ENCODE data around the gene KCTD1.
A peak's percentile ranks its signal among the peaks of the same experiment; 100 is the strongest.

Gene KCTD1

DNA sequence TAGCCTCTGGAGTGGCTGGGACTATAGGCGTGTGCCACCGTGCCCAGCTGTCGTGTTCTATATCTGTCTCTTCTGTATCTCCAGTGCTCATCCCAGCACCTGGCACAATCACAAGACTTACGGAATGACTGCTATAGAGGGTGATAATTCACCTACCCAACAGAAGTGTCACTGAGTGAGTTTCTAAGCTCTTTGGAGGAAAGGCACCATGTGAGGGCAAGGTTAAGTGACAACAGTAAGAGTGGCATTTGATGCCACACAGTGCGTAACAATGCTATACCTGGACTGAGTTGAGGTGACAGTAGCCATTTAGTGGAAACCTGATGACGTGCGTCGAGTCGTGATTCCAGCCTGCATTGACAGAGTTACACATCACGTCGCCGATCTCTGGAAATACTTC lies 89.0 kb downstream of the KCTD1 start:
- H3K4me3 ChIP-seq (replicated peaks; ENCODE audit: insufficient read depth, low read length) = no peak overlapping the region

DNA sequence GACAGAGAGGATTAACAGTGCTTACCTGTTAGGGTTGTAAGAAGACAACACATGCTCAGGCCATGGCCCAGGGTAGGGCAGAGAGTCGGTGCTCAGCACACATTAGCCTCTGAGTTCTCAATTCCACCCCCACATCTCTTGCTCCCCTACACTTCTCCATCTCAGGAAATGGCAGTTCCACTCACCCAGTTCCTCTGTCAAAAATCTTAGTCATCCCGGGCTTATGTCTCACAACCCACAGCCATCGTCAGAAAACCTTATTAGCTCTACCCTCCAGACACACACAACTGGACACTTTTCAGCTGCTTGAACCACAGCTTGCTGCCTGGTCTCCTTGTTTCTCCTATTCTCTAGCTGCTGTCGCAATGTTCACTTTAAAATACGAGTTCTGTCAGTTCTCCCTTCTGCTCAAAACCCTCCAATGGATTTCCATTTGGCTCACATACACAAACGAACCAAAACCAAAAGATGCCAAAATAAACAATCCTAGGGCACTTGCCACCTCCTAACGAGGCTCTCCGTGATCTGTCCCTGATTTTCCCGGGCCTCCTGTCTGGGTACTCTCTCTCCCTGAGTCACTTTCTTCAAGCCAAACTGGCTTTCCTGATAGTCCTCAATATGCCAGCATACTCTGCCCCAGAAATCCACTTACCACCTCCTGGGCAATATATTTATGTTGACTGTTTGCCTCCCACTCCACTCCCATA lies 89.7 kb downstream of the KCTD1 start:
- H3K27ac ChIP-seq (replicated peaks) = no peak overlapping the region
- H3K4me3 ChIP-seq (replicated peaks; ENCODE audit: insufficient read depth, low read length) = no peak overlapping the region
- DNase-seq (ENCODE audit: low read depth in 1 of 2, low spot score in 1 of 2) = peak; percentile 12 to 50
- peak; percentile 77 for TF ChIP-seq SPI1 (IDR thresholded peaks at IDR 0.05; ENCODE audit: borderline replicate concordance, low read depth)
- no peak for TF ChIP-seq GABPA (IDR thresholded peaks at IDR 0.05; ENCODE audit: low read depth)
- no peaks in the 10 kb centered on the region for H3K27me3 ChIP-seq (ENCODE audit: insufficient read depth, poor library complexity, severe bottlenecking)

More for the DNA sequence above, 89.0 kb downstream of the KCTD1 start:
- H3K27me3 ChIP-seq (ENCODE audit: insufficient read depth, poor library complexity, severe bottlenecking) = no peaks in the 10 kb centered on the region
- H3K27ac ChIP-seq (replicated peaks) = no peak overlapping the region
- no peak for DNase-seq (ENCODE audit: low read depth in 1 of 2, low spot score in 1 of 2)
- TF ChIP-seq, protein P1, sequence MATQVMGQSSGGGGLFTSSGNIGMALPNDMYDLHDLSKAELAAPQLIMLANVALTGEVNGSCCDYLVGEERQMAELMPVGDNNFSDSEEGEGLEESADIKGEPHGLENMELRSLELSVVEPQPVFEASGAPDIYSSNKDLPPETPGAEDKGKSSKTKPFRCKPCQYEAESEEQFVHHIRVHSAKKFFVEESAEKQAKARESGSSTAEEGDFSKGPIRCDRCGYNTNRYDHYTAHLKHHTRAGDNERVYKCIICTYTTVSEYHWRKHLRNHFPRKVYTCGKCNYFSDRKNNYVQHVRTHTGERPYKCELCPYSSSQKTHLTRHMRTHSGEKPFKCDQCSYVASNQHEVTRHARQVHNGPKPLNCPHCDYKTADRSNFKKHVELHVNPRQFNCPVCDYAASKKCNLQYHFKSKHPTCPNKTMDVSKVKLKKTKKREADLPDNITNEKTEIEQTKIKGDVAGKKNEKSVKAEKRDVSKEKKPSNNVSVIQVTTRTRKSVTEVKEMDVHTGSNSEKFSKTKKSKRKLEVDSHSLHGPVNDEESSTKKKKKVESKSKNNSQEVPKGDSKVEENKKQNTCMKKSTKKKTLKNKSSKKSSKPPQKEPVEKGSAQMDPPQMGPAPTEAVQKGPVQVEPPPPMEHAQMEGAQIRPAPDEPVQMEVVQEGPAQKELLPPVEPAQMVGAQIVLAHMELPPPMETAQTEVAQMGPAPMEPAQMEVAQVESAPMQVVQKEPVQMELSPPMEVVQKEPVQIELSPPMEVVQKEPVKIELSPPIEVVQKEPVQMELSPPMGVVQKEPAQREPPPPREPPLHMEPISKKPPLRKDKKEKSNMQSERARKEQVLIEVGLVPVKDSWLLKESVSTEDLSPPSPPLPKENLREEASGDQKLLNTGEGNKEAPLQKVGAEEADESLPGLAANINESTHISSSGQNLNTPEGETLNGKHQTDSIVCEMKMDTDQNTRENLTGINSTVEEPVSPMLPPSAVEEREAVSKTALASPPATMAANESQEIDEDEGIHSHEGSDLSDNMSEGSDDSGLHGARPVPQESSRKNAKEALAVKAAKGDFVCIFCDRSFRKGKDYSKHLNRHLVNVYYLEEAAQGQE (IDR thresholded peaks at IDR 0.05; ENCODE audit: insufficient replicate concordance, low read depth) = no peak
- TF ChIP-seq, protein P2, sequence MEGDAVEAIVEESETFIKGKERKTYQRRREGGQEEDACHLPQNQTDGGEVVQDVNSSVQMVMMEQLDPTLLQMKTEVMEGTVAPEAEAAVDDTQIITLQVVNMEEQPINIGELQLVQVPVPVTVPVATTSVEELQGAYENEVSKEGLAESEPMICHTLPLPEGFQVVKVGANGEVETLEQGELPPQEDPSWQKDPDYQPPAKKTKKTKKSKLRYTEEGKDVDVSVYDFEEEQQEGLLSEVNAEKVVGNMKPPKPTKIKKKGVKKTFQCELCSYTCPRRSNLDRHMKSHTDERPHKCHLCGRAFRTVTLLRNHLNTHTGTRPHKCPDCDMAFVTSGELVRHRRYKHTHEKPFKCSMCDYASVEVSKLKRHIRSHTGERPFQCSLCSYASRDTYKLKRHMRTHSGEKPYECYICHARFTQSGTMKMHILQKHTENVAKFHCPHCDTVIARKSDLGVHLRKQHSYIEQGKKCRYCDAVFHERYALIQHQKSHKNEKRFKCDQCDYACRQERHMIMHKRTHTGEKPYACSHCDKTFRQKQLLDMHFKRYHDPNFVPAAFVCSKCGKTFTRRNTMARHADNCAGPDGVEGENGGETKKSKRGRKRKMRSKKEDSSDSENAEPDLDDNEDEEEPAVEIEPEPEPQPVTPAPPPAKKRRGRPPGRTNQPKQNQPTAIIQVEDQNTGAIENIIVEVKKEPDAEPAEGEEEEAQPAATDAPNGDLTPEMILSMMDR (IDR thresholded peaks at IDR 0.05; ENCODE audit: insufficient read depth, low read length) = no peak
- TF ChIP-seq POLR2AphosphoS5 (IDR thresholded peaks at IDR 0.05; ENCODE audit: low read depth) = no peak
- no peak for TF ChIP-seq SPI1 (IDR thresholded peaks at IDR 0.05; ENCODE audit: borderline replicate concordance, low read depth)
- TF ChIP-seq GABPA (IDR thresholded peaks at IDR 0.05; ENCODE audit: low read depth) = no peak

DNA sequence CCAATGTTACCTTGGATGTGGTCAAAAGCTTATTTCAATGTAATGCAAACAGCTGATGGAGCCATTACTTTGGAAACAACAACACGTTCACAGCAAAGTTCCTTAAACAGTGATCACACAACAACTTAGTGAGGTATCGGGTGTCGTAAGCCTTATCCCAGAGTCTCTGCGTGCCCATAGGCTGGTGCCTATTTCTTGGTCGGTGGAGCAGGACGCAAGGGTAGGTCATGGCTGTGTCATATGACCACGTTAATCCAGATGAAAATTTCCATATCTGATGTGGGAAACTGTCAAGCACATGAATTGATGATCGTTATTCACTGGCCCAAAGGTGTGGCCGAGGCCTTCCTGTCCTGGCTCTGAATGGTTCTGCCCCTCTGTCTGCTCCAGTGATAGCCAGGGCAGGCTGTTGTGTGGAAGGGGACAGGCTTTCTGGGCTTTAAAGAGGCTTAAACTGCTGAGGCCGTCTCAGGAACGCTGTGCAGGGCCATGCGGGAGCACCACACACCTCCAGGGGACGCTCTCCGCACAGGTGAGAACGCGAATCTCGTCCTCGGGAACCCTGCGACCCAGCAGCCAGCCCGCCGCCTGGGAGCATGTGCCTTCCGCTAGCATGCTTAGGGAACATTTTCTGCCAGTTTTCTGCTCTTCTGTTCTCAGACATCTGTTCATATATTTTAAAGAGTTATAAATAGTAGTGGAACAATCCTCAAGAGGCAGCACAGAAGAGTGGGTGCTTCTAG lies 90.6 kb downstream of the KCTD1 start:
- no peak overlapping the region for H3K4me3 ChIP-seq (replicated peaks; ENCODE audit: insufficient read depth, low read length)
- TF ChIP-seq SPI1 (IDR thresholded peaks at IDR 0.05; ENCODE audit: borderline replicate concordance, low read depth) (no peak), GABPA (IDR thresholded peaks at IDR 0.05; ENCODE audit: low read depth) (no peak), POLR2AphosphoS5 (IDR thresholded peaks at IDR 0.05; ENCODE audit: low read depth) (no peak)
- TF ChIP-seq, protein P1 (IDR thresholded peaks at IDR 0.05; ENCODE audit: insufficient replicate concordance, low read depth) = no peak
- TF ChIP-seq, protein P2 (IDR thresholded peaks at IDR 0.05; ENCODE audit: insufficient read depth, low read length) = no peak
- H3K27me3 ChIP-seq (ENCODE audit: insufficient read depth, poor library complexity, severe bottlenecking) = no peaks in the 10 kb centered on the region
- no peak for DNase-seq (ENCODE audit: low read depth in 1 of 2, low spot score in 1 of 2)
- no peak overlapping the region for H3K27ac ChIP-seq (replicated peaks)

DNA sequence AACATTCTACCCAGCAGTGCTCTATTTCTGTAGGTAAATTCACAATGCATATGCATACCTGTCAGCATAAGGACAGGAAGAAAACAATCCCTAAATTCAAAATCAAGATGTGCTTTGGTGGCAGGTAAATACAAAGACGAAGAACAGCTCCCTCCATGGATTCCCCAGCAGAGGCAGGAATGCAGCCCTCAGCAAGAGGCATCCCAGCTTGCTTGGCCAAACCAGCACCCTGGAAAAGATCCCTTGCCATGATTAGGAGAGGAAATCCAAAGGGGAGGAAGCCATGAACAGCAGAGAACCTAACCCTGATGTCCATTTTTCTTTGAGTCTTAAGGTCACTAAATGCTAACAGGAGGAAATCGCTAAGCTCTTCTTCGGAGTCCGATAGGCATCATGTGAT lies 91.2 kb downstream of the KCTD1 start:
- TF ChIP-seq, protein P1 (IDR thresholded peaks at IDR 0.05; ENCODE audit: insufficient replicate concordance, low read depth) = no peak
- TF ChIP-seq GABPA (IDR thresholded peaks at IDR 0.05; ENCODE audit: low read depth) (no peak), SPI1 (IDR thresholded peaks at IDR 0.05; ENCODE audit: borderline replicate concordance, low read depth) (no peak), POLR2AphosphoS5 (IDR thresholded peaks at IDR 0.05; ENCODE audit: low read depth) (no peak)
- TF ChIP-seq, protein P2 (IDR thresholded peaks at IDR 0.05; ENCODE audit: insufficient read depth, low read length) = no peak
- no peak overlapping the region for H3K27ac ChIP-seq (replicated peaks)
- DNase-seq (ENCODE audit: low read depth in 1 of 2, low spot score in 1 of 2) = no peak
- H3K4me3 ChIP-seq (replicated peaks; ENCODE audit: insufficient read depth, low read length) = no peak overlapping the region
- H3K27me3 ChIP-seq (ENCODE audit: insufficient read depth, poor library complexity, severe bottlenecking) = no peaks in the 10 kb centered on the region
